Measurements from ENCODE around the gene TPO.

The TPO gene

DNA sequence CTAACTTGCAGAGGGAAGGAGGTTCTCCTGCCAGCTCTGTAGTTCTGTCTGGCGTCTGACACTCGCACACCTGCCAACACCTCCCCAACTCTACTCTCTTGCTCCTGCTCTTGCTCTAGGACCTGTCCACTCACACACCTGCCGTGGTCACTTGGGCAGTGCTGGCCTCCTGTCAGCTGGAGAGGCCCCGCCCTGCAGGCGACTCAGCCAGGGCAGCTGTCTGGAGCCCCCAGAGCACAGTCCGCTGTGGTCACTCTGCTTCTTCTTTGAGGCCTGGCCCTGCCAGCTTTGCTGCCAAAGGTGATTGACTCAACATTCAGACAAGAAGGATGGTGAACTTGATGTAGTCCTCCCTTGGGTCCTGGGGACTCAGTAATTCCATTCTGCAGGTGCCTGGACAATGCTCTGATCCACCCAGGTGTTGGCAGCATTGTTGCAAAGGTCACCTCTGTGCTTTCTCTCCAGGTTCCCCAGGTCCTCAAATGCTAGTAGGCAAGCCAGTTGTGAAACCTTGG lies 18.7 kb downstream of the TPO start:
- Histone ChIP-seq H3K4me3 (ENCODE audit: low read length) (no peak overlapping the region), H3K9me3 (ENCODE audit: control insufficient read depth, low read length) (no peaks in the 10 kb centered on the region), H3K9ac (ENCODE audit: low read length) (no peak overlapping the region), H3K4me1 (ENCODE audit: control insufficient read depth, insufficient read depth, low read length) (no peaks in the 10 kb centered on the region), H3K36me3 (ENCODE audit: control insufficient read depth, insufficient read depth, low read length) (no peaks in the 10 kb centered on the region), H3K27me3 (ENCODE audit: control insufficient read depth, insufficient read depth, low read length) (no peaks in the 10 kb centered on the region)

GRCh38 chr2:1432726-1433125 lies 19.5 kb downstream of the TPO start:
- H3K27me3 ChIP-seq (ENCODE audit: control insufficient read depth, insufficient read depth, low read length) = no peaks in the 10 kb centered on the region
- H3K4me1 ChIP-seq (ENCODE audit: control insufficient read depth, insufficient read depth, low read length) = no peaks in the 10 kb centered on the region
- H3K9ac ChIP-seq (ENCODE audit: low read length) = no peak overlapping the region
- H3K36me3 ChIP-seq (ENCODE audit: control insufficient read depth, insufficient read depth, low read length) = no peaks in the 10 kb centered on the region
- no peaks in the 10 kb centered on the region for H3K9me3 ChIP-seq (ENCODE audit: control insufficient read depth, low read length)
- H3K4me3 ChIP-seq (ENCODE audit: low read length) = no peak overlapping the region

DNA sequence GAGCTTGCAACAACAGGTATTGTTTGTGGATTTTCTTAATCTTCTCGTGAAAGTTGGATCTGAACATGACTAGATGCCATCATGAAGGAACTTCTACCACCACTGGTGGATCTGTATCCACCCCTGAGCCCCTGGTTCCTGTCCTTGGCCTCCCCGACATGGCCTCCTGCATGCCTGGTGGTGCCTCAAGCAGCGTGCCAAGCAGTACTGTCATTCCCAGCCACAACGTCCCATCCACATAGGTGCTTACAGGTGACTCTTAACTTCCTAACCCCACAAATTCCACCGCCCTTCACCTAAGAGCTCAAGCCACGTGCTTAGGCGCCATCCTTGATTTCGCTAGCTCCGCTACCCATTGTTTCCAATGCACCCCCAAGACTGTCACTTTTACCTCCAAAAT lies 23.1 kb downstream of the TPO start:
- Histone ChIP-seq H3K36me3 (ENCODE audit: control insufficient read depth, insufficient read depth, low read length) (no peaks in the 10 kb centered on the region), H3K4me1 (ENCODE audit: control insufficient read depth, insufficient read depth, low read length) (no peaks in the 10 kb centered on the region), H3K4me3 (ENCODE audit: low read length) (no peak overlapping the region), H3K9ac (ENCODE audit: low read length) (no peak overlapping the region), H3K27me3 (ENCODE audit: control insufficient read depth, insufficient read depth, low read length) (no peaks in the 10 kb centered on the region), H3K9me3 (ENCODE audit: control insufficient read depth, low read length) (no peaks in the 10 kb centered on the region)

DNA sequence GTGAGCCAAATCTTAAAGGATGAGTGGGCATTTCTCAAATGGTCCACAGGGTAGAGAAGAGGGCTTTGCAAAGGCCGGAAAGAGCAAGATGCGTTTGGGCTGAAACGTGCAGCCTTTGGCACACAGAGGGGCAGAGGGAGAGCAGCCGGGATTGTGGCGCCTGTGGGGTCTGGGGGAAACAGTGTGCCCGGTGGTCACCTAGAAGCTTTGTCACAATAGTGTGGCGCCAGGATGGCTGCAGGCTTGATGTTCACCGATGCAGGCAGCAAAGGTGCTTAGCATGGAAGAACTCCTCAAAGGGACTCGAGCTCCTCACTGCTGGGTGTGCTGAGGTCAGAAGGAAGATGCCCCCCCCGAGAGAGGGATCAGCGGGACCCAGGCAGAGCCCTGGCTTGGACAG lies 23.8 kb downstream of the TPO start:
- H3K4me3 ChIP-seq (ENCODE audit: low read length) = no peak overlapping the region
- no peaks in the 10 kb centered on the region for H3K9me3 ChIP-seq (ENCODE audit: control insufficient read depth, low read length)
- H3K27me3 ChIP-seq (ENCODE audit: control insufficient read depth, insufficient read depth, low read length) = no peaks in the 10 kb centered on the region
- no peaks in the 10 kb centered on the region for H3K4me1 ChIP-seq (ENCODE audit: control insufficient read depth, insufficient read depth, low read length)
- H3K36me3 ChIP-seq (ENCODE audit: control insufficient read depth, insufficient read depth, low read length) = no peaks in the 10 kb centered on the region
- H3K9ac ChIP-seq (ENCODE audit: low read length) = no peak overlapping the region

- Histone ChIP-seq H3K9me3 (ENCODE audit: control insufficient read depth, low read length) (no peaks in the 10 kb centered on the region), H3K4me1 (ENCODE audit: control insufficient read depth, insufficient read depth, low read length) (no peaks in the 10 kb centered on the region), H3K9ac (ENCODE audit: low read length) (no peak overlapping the region), H3K27me3 (ENCODE audit: control insufficient read depth, insufficient read depth, low read length) (no peaks in the 10 kb centered on the region), H3K36me3 (ENCODE audit: control insufficient read depth, insufficient read depth, low read length) (no peaks in the 10 kb centered on the region), H3K4me3 (ENCODE audit: low read length) (no peak overlapping the region)
These were observed 24.3 kb downstream of the TPO start for GRCh38 chr2:1437537-1437936.

- H3K36me3 ChIP-seq (ENCODE audit: control insufficient read depth, insufficient read depth, low read length) = no peaks in the 10 kb centered on the region
- H3K9ac ChIP-seq (ENCODE audit: low read length) = no peak overlapping the region
- H3K4me1 ChIP-seq (ENCODE audit: control insufficient read depth, insufficient read depth, low read length) = no peaks in the 10 kb centered on the region
- H3K4me3 ChIP-seq (ENCODE audit: low read length) = no peak overlapping the region
- no peaks in the 10 kb centered on the region for H3K9me3 ChIP-seq (ENCODE audit: control insufficient read depth, low read length)
- no peaks in the 10 kb centered on the region for H3K27me3 ChIP-seq (ENCODE audit: control insufficient read depth, insufficient read depth, low read length)
These were observed 25.7 kb downstream of the TPO start for GRCh38 chr2:1438972-1439371.

DNA sequence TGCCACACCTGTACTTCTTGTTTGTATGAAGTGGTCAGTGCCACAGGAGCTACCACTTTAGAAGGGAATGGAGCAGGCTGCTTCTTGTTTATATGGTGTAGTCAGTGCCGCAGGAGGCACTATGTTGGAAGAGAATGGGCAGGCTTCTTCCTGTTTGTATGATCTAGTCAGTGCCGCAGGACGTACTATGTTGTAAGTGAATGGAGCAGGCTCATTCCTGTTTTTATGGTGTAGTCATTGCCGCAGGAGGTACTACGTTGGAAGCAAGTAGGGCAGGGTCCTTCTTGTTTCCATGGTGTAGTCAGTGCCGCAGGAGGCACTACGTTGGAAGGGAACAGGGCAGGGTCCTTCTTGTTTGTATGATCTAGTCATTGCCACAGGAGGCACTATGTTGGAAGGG lies 27.3 kb downstream of the TPO start:
- H3K9me3 ChIP-seq (ENCODE audit: control insufficient read depth, low read length) = no peaks in the 10 kb centered on the region
- H3K36me3 ChIP-seq (ENCODE audit: control insufficient read depth, insufficient read depth, low read length) = no peaks in the 10 kb centered on the region
- H3K27me3 ChIP-seq (ENCODE audit: control insufficient read depth, insufficient read depth, low read length) = no peaks in the 10 kb centered on the region
- no peak overlapping the region for H3K4me3 ChIP-seq (ENCODE audit: low read length)
- no peak overlapping the region for H3K9ac ChIP-seq (ENCODE audit: low read length)
- H3K4me1 ChIP-seq (ENCODE audit: control insufficient read depth, insufficient read depth, low read length) = no peaks in the 10 kb centered on the region

DNA sequence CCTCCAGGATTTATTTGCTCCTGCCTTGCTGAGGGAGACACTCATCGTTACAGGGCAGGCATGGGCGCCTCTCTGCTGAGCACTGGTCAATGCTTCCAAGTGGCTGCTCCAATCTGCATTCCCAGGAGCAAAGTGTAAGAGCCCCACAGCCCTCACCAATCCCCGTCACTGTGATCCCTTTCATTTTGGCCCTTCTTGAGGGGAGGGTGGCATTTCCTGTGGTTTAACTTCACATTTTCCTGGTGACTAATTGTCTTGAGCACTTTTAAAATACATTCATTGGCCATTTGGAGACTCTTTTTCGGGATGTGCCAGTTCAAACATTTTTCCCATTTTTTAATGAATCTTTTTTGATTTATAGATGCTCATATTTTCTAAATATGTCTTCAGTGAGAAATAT lies 33.0 kb downstream of the TPO start:
- Histone ChIP-seq H3K9ac (ENCODE audit: low read length) (no peak overlapping the region), H3K27me3 (ENCODE audit: control insufficient read depth, insufficient read depth, low read length) (no peaks in the 10 kb centered on the region), H3K4me3 (ENCODE audit: low read length) (no peak overlapping the region), H3K4me1 (ENCODE audit: control insufficient read depth, insufficient read depth, low read length) (no peaks in the 10 kb centered on the region), H3K9me3 (ENCODE audit: control insufficient read depth, low read length) (no peaks in the 10 kb centered on the region), H3K36me3 (ENCODE audit: control insufficient read depth, insufficient read depth, low read length) (no peaks in the 10 kb centered on the region)

GRCh38 chr2:1448009-1448408 lies 34.7 kb downstream of the TPO start:
- H3K4me1 ChIP-seq (ENCODE audit: control insufficient read depth, insufficient read depth, low read length) = no peaks in the 10 kb centered on the region
- no peak overlapping the region for H3K4me3 ChIP-seq (ENCODE audit: low read length)
- H3K9me3 ChIP-seq (ENCODE audit: control insufficient read depth, low read length) = no peaks in the 10 kb centered on the region
- H3K9ac ChIP-seq (ENCODE audit: low read length) = no peak overlapping the region
- H3K36me3 ChIP-seq (ENCODE audit: control insufficient read depth, insufficient read depth, low read length) = no peaks in the 10 kb centered on the region
- no peaks in the 10 kb centered on the region for H3K27me3 ChIP-seq (ENCODE audit: control insufficient read depth, insufficient read depth, low read length)

GRCh38 chr2:1450915-1451314 lies 37.7 kb downstream of the TPO start:
- Histone ChIP-seq H3K4me1 (ENCODE audit: control insufficient read depth, insufficient read depth, low read length) (no peaks in the 10 kb centered on the region), H3K36me3 (ENCODE audit: control insufficient read depth, insufficient read depth, low read length) (no peaks in the 10 kb centered on the region), H3K4me3 (ENCODE audit: low read length) (no peak overlapping the region), H3K27me3 (ENCODE audit: control insufficient read depth, insufficient read depth, low read length) (no peaks in the 10 kb centered on the region), H3K9ac (ENCODE audit: low read length) (no peak overlapping the region), H3K9me3 (ENCODE audit: control insufficient read depth, low read length) (no peaks in the 10 kb centered on the region)

- H3K9ac ChIP-seq (ENCODE audit: low read length) = no peak overlapping the region
- no peaks in the 10 kb centered on the region for H3K4me1 ChIP-seq (ENCODE audit: control insufficient read depth, insufficient read depth, low read length)
- no peak overlapping the region for H3K4me3 ChIP-seq (ENCODE audit: low read length)
- no peaks in the 10 kb centered on the region for H3K36me3 ChIP-seq (ENCODE audit: control insufficient read depth, insufficient read depth, low read length)
- H3K27me3 ChIP-seq (ENCODE audit: control insufficient read depth, insufficient read depth, low read length) = no peaks in the 10 kb centered on the region
- H3K9me3 ChIP-seq (ENCODE audit: control insufficient read depth, low read length) = no peaks in the 10 kb centered on the region
These were observed 38.2 kb downstream of the TPO start for GRCh38 chr2:1451422-1451821.

DNA sequence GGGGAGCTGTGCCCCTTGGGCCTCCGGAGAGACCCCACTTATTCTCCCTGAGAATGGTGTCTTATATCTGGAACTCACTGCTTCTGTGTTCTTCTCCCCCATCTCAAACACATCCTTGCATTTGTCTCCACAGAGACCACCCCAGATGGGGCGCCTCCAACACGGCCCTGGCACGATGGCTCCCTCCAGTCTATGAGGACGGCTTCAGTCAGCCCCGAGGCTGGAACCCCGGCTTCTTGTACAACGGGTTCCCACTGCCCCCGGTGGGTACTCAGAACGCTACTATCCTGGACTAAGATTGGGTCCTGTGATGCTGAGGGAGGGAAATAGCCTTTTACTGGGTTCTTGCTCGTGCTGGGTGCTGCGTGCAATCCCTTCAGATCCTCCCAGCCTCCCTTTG lies 40.3 kb downstream of the TPO start:
- H3K9me3 ChIP-seq (ENCODE audit: control insufficient read depth, low read length) = no peaks in the 10 kb centered on the region
- no peaks in the 10 kb centered on the region for H3K36me3 ChIP-seq (ENCODE audit: control insufficient read depth, insufficient read depth, low read length)

DNA sequence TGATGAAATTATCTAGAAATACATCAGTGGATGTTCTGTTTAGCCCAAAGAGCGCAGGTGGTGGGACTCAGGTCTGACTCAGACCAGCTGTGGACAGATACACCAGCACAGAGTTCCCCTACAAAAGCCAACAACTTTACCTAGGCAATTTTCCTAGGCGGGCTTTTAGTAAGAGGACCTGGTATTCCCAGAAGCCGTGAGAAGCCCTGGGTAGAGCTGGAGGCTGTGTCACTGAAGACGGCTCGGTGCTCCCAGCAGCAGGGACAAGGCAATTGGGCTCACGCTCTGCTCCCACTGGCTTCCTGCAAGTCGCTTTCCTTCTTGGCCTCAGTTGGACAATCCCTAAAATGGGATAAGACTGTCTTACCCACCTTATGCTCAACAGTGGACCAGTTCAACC lies 41.1 kb downstream of the TPO start:
- Histone ChIP-seq H3K9me3 (ENCODE audit: control insufficient read depth, low read length) (no peaks in the 10 kb centered on the region), H3K27me3 (ENCODE audit: control insufficient read depth, insufficient read depth, low read length) (no peaks in the 10 kb centered on the region), H3K4me1 (ENCODE audit: control insufficient read depth, insufficient read depth, low read length) (no peaks in the 10 kb centered on the region), H3K9ac (ENCODE audit: low read length) (no peak overlapping the region), H3K4me3 (ENCODE audit: low read length) (no peak overlapping the region), H3K36me3 (ENCODE audit: control insufficient read depth, insufficient read depth, low read length) (no peaks in the 10 kb centered on the region)

More for the DNA sequence above, 40.3 kb downstream of the TPO start:
- Histone ChIP-seq H3K4me1 (ENCODE audit: control insufficient read depth, insufficient read depth, low read length) (no peaks in the 10 kb centered on the region), H3K4me3 (ENCODE audit: low read length) (no peak overlapping the region), H3K9ac (ENCODE audit: low read length) (no peak overlapping the region), H3K27me3 (ENCODE audit: control insufficient read depth, insufficient read depth, low read length) (no peaks in the 10 kb centered on the region)
